Fibroblast of the conjunctiva (primary cell): ENCODE results near the gene LGALS7B.
"Not testable (repeated sequence)": the region's sequence is repeated elsewhere in the genome, so short reads cannot be mapped to it uniquely, and the experiment has no call there.

Experiments
- DNase-seq: peaks from one replicate; pipeline ENCODE4 v3.0.0-alpha.2; 2010; ENCODE audit warnings: low read depth

LGALS7B gene

GRCh38 chr19:38788478-38789243 lies at the start of gene LGALS7B:
Gene LGALS7B (plus strand): TSS chr19:38789200. CDS start chr19:38789227, 27 bp downstream.
- no peak for DNase-seq

- DNase-seq = no peak
These were observed 49.4 kb upstream of the LGALS7B start for GRCh38 chr19:38739440-38740256.

- DNase-seq = no peak
These were observed 48.8 kb upstream of the LGALS7B start for GRCh38 chr19:38740257-38740592.

- no peak for DNase-seq
These were observed 48.1 kb upstream of the LGALS7B start for GRCh38 chr19:38740932-38741331.

- DNase-seq = no peak
These were observed 47.3 kb upstream of the LGALS7B start for GRCh38 chr19:38741670-38742069.

GRCh38 chr19:38742296-38742695 lies 46.7 kb upstream of the LGALS7B start:
- DNase-seq = no peak

GRCh38 chr19:38742906-38743305 lies 46.1 kb upstream of the LGALS7B start:
- DNase-seq = no peak

- no peak for DNase-seq
These were observed 45.4 kb upstream of the LGALS7B start for GRCh38 chr19:38743394-38744297.

GRCh38 chr19:38744298-38744681 lies 44.7 kb upstream of the LGALS7B start, which contains the start of gene CAPN12:
Gene CAPN12 (minus strand): TSS chr19:38744474. CDS start chr19:38744165, 309 bp downstream.
- no peak for DNase-seq

GRCh38 chr19:38744874-38745273 lies 44.1 kb upstream of the LGALS7B start:
- no peak for DNase-seq

GRCh38 chr19:38745316-38745715 lies 43.7 kb upstream of the LGALS7B start:
- no peak for DNase-seq

GRCh38 chr19:38753783-38754182 lies 35.2 kb upstream of the LGALS7B start:
- not testable (repeated sequence) for DNase-seq

GRCh38 chr19:38754196-38754595 lies 34.8 kb upstream of the LGALS7B start:
- not testable (repeated sequence) for DNase-seq

- DNase-seq = no peak
These were observed 29.4 kb upstream of the LGALS7B start for GRCh38 chr19:38759590-38760003.

GRCh38 chr19:38760805-38761517 lies 28.0 kb upstream of the LGALS7B start:
- not testable (repeated sequence) for DNase-seq

GRCh38 chr19:38761884-38762389 lies 27.1 kb upstream of the LGALS7B start:
- DNase-seq = not testable (repeated sequence)

- no peak for DNase-seq
These were observed 25.2 kb upstream of the LGALS7B start for GRCh38 chr19:38763795-38764220.

GRCh38 chr19:38765214-38765613 lies 23.8 kb upstream of the LGALS7B start:
- DNase-seq = no peak

- no peak for DNase-seq
These were observed 22.5 kb upstream of the LGALS7B start for GRCh38 chr19:38766276-38767047.

- peak; percentile 67 for DNase-seq
These were observed 19.3 kb upstream of the LGALS7B start for GRCh38 chr19:38769635-38770211.
